Measurements from ENCODE around the gene IFITM2.

- TF ChIP-seq CTCF (IDR thresholded peaks at IDR 0.05; ENCODE audit: low read depth, low read length) (no peak), MYC (IDR thresholded peaks at IDR 0.05; ENCODE audit: low read depth, low read length) (no peak)
These were observed 37.4 kb downstream of the IFITM2 start for GRCh38 chr11:344836-345578.
